ENCODE data around the gene CFAP45. TPM values are rescaled to one million over a fixed set of nuclear protein-coding genes. Genes with fewer than 3 reads are reported as not detected.

Gene CFAP45
- total RNA-seq, 2 experiments from 2014 or later: 1.3 to 1.4 TPM

DNA sequence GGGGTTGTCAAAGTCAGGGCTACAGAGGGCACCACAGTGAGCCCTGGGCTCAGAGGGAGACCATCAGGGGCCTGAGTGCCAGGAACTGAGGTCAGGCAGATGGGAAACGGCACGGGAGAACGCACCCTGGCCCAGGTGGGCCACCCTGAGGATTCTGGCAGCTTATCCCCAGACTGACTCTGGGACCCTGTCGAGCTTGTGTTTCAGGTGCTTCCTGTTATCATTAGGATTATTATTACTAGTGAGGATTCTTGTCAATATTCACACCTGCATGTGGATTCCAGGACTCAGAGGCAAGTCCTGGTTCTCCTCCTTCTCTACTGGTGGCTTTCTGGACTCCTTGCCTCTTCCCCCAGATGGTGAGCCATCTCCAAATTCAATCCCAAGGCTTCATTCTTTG, 52.7 kb downstream of the CFAP45 start:
- intact Hi-C loops (cut with micrococcal nuclease): no loop called here
- Mint-ChIP-seq H3K36me3 (ENCODE audit: low read depth) (no peaks in the 10 kb centered on the region), H3K4me3 (no peak overlapping the region), H3K9me3 (no peaks in the 10 kb centered on the region), H3K27me3 (no peaks in the 10 kb centered on the region), H3K27ac (no peak overlapping the region), H3K4me1 (ENCODE audit: low read depth) (peaks cover 8% of the 10 kb centered on the region)
- ChIA-PET CTCF (interaction anchor here (1.7 to 7.9 kb wide), 2 partner anchors 44 to 46 kb away, joined by 5 to 57 read pairs; partner anchors contain the start of gene FCRL6), POLR2A (no interaction called here)
- TF ChIP-seq, protein P1, sequence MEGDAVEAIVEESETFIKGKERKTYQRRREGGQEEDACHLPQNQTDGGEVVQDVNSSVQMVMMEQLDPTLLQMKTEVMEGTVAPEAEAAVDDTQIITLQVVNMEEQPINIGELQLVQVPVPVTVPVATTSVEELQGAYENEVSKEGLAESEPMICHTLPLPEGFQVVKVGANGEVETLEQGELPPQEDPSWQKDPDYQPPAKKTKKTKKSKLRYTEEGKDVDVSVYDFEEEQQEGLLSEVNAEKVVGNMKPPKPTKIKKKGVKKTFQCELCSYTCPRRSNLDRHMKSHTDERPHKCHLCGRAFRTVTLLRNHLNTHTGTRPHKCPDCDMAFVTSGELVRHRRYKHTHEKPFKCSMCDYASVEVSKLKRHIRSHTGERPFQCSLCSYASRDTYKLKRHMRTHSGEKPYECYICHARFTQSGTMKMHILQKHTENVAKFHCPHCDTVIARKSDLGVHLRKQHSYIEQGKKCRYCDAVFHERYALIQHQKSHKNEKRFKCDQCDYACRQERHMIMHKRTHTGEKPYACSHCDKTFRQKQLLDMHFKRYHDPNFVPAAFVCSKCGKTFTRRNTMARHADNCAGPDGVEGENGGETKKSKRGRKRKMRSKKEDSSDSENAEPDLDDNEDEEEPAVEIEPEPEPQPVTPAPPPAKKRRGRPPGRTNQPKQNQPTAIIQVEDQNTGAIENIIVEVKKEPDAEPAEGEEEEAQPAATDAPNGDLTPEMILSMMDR (IDR thresholded peaks at IDR 0.05): no peak
- ATAC-seq: no peak
- no peak for DNase-seq

DNA sequence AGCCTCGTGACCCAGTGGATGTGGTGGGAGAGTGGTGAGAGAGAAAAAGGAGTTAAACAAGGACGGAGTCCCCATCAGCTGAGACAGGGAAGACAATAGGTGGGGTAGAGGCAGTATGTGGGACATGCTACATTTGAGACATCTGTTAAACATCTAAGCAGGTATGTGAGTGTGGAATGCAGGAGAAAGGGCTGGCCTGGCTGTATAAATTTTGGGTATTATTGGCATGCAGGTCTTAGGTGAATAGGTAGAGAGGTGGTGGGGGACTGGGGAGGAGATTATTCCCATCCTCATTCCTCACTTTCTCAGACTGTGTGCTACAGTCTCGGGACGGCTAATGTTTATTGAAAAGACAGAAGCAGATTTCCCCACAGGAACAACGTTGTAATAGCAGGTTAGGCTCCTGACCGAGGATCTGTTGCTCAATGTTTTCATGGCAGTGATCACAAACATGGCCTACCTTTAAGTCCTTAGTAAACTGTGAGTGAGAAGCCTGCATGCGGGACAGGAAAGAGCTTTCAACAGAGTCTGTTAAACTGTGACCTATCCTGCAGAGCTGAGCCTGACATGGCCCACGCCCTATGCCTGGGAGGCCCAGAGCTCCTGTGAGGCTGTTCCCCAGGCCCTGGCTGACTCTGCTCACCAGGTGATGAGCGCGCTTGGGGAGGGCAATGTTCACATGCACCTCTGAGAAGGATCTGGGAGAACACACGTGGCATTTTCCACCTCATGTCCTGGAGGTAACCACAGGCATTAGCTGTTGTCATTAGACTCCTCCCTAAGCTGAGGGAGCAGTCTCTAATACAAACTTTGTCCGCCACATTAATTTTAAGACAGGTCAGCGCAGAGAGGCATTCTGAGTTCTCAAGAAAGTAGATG, 54.0 kb downstream of the CFAP45 start:
- Mint-ChIP-seq H3K27me3 (no peaks in the 10 kb centered on the region), H3K4me1 (ENCODE audit: low read depth) (peaks cover 7% of the 10 kb centered on the region), H3K36me3 (ENCODE audit: low read depth) (no peaks in the 10 kb centered on the region), H3K27ac (no peak overlapping the region), H3K4me3 (no peak overlapping the region), H3K9me3 (no peaks in the 10 kb centered on the region)
- TF ChIP-seq, protein P1 (IDR thresholded peaks at IDR 0.05): no peak
- ATAC-seq (no peak), DNase-seq (no peak)
- POLR2A ChIA-PET: interaction anchor here (0.6 kb wide), 1 partner anchor 1009 kb away, joined by 3 read pairs; no protein-coding TSS in a partner anchor
- CTCF ChIA-PET: no interaction called here
- intact Hi-C loops (cut with micrococcal nuclease): no loop called here

DNA sequence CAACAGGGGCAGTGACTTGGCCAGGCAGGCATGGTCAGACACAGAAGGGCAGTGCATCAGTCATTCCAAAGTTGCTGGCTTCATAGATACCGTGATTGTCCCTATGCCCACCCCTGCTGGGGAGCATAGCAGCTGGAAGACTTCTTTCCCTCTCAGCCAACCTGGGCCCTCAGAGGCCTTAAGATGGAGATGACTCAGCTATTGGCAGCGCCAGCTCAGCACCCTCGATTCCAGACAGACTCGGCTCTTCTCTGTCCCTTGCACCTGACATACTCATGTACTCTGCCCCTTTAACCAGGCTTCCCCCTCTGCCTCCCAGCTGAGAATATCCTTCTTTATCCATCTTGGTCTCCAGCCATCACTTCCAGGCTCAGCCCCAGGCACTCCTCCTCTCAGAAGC, 56.5 kb downstream of the CFAP45 start:
- no peaks in the 10 kb centered on the region for H3K9me3 Mint-ChIP-seq
- ChIA-PET POLR2A (no interaction called here), CTCF (interaction anchor here (1.0 to 1.6 kb wide), 3 partner anchors 29 to 54 kb away, joined by 3 to 7 read pairs (median 4); no protein-coding TSS in a partner anchor)
- H3K27ac Mint-ChIP-seq: no peak overlapping the region
- H3K4me1 Mint-ChIP-seq (ENCODE audit: low read depth): peaks cover 9% of the 10 kb centered on the region
- intact Hi-C loops (cut with micrococcal nuclease): no loop called here
- DNase-seq (no peak), ATAC-seq (no peak)
- H3K4me3 Mint-ChIP-seq: no peak overlapping the region
- no peaks in the 10 kb centered on the region for H3K27me3 Mint-ChIP-seq
- H3K36me3 Mint-ChIP-seq (ENCODE audit: low read depth): no peaks in the 10 kb centered on the region
- TF ChIP-seq, protein P1 (IDR thresholded peaks at IDR 0.05): no peak

DNA sequence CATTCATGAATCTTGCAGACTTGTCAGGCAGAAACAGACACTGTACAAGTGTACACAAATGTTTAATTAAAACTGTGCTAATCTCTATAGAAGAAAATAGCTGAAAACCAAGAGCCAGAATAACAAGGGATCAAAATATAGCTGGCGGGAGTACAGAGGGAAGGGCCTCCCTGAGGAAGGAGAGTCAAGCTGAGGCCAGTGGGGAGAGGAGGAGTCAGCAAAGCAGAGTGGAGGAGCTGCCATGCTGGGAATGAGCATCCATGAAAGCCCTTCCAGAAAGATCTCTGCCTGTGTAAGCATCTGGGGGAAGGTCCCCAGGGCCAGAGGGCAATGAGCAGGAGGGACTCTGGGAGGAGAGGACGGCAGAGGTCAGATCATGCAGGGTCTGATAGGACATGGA, 58.2 kb downstream of the CFAP45 start:
- CTCF ChIA-PET: interaction anchor here (0.6 to 1.7 kb wide), 7 partner anchors 10 to 165 kb away, joined by 3 to 10 read pairs (median 4); partner anchors contain the start of gene DUSP23
- Mint-ChIP-seq H3K27ac (no peak overlapping the region), H3K4me3 (no peak overlapping the region)

More for the DNA sequence above, 58.2 kb downstream of the CFAP45 start:
- ATAC-seq: no peak
- Mint-ChIP-seq H3K27me3 (no peaks in the 10 kb centered on the region), H3K36me3 (ENCODE audit: low read depth) (peaks cover 3% of the 10 kb centered on the region), H3K4me1 (ENCODE audit: low read depth) (peaks cover 7% of the 10 kb centered on the region), H3K9me3 (no peaks in the 10 kb centered on the region)
- intact Hi-C loops (cut with micrococcal nuclease): no loop called here
- POLR2A ChIA-PET: interaction anchor here (0.9 to 1.7 kb wide), 2 partner anchors 10 to 11 kb away, joined by 5 read pairs; no protein-coding TSS in a partner anchor
- TF ChIP-seq, protein P1 (IDR thresholded peaks at IDR 0.05): no peak
- no peak for DNase-seq

Measured in activated CD8-positive, alpha-beta T cell treated with anti-CD3 and anti-CD28 coated beads for 36 hours (primary cell).